Measurements from ENCODE around the gene NMNAT1.
"Not testable (repeated sequence)": the region's sequence is repeated elsewhere in the genome, so short reads cannot be mapped to it uniquely, and the experiment has no call there.

Gene NMNAT1

GRCh38 chr1:9996624-9997582 is 53.6 kb downstream of the NMNAT1 start, which contains the start of gene RBP7:
Gene RBP7, plus strand, starts transcription at chr1:9997228. Its CDS starts 31 bp downstream, at chr1:9997259.
- no peak for FAIRE-seq
- TF ChIP-seq, protein P1, sequence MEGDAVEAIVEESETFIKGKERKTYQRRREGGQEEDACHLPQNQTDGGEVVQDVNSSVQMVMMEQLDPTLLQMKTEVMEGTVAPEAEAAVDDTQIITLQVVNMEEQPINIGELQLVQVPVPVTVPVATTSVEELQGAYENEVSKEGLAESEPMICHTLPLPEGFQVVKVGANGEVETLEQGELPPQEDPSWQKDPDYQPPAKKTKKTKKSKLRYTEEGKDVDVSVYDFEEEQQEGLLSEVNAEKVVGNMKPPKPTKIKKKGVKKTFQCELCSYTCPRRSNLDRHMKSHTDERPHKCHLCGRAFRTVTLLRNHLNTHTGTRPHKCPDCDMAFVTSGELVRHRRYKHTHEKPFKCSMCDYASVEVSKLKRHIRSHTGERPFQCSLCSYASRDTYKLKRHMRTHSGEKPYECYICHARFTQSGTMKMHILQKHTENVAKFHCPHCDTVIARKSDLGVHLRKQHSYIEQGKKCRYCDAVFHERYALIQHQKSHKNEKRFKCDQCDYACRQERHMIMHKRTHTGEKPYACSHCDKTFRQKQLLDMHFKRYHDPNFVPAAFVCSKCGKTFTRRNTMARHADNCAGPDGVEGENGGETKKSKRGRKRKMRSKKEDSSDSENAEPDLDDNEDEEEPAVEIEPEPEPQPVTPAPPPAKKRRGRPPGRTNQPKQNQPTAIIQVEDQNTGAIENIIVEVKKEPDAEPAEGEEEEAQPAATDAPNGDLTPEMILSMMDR (IDR thresholded peaks at IDR 0.05; ENCODE audit: insufficient read depth, missing control alignments), result no peak
- no peak for DNase-seq (ENCODE audit: insufficient read length, low spot score)

DNA sequence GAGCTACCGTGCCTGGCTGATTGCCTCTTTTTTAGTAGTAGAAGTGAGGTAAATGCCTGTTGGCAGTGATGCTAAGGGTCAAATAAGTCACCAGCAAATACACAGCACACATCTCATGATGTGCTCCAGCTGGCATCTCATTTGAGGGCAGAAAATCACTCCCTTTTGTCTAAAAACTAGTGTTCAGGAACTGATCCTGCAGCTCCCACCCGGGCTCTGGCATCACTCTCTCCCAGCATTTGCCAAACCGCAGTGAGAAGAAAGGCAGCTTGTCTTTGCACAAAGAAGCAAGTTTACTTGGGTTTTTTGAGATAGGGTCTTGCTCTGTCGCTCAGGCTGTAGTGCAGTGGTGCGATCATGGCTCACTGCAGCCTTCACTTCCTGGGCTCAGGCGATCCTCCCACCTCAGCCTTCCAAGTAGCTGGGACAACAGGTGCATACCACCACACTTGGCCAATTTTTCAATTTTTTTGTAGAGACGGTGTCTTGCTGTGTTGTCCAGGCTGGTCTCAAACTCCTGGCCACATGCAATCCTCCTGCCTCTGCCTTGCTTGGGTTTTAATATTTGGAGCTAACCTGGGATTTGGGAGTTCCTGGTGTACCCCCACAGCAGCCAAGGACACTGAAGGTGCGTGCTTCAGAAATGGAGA is 57.9 kb downstream of the NMNAT1 start:
- TF ChIP-seq, protein P1 (IDR thresholded peaks at IDR 0.05; ENCODE audit: insufficient read depth, missing control alignments), result no peak
- DNase-seq (ENCODE audit: insufficient read length, low spot score), result no peak
- FAIRE-seq, result no peak

DNA sequence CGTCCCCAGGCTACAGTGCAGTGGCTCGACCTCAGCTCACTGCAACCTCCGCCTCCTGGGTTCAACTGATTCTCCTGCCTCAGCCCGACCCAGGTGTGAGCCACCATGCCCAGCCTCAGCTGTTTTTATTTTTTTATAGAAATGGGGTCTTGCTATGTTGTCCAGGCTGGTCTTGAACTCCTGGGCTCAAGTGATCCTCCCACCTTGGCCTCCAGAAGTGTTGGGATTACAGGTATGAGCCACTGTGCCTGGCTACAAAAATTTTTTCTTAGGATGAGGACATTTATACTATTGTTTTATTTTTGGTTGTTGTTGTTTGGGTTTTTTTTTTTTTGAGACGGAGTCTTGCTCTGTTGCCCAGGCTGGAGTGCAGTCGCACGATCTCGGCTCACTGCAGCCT is 62.0 kb downstream of the NMNAT1 start:
- FAIRE-seq; DNase-seq (ENCODE audit: insufficient read length, low spot score): not testable (repeated sequence)

DNA sequence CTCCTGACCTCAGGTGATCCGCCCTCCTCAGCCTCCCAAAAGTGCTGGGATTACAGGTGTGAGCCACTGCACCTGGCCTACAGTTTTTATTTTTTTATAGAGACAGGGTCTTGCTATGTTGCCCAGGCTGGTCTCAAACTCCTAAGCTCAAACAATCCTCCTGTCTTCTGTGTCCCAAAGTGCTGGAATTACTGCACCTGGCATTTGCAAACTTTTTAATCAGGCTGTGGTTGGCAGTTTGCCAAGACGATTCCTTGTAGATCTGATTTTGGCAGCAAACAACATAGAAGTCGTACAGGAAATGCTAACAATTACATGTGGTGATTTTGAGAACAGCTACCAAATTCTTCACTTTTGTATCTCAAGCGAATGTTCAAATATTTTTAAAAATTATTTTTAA is 63.9 kb downstream of the NMNAT1 start:
- TF ChIP-seq, protein P1 (IDR thresholded peaks at IDR 0.05; ENCODE audit: insufficient read depth, missing control alignments), result no peak
- DNase-seq (ENCODE audit: insufficient read length, low spot score) (no peak), FAIRE-seq (no peak)

DNA sequence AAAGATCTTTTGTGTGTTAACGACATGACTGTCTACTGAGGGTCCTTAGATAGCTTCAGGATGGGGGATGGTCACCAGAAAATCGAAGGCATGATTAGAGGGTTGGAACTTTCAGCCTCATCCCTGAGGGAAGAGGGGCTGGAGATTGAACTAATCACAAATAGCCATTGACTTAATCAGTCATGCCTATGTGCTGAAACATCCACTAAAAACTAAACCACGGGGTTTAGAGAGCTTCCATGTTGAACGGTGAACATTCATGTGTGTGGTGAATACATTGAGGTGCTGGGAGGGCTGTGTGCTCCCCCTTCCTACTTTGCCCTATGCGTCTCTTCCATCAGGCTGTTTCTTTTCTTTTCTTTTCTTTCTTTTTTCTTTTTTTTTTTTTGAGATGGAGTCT is 70.7 kb downstream of the NMNAT1 start:
- FAIRE-seq, result no peak
- TF ChIP-seq, protein P1 (IDR thresholded peaks at IDR 0.05; ENCODE audit: insufficient read depth, missing control alignments), result no peak
- no peak for DNase-seq (ENCODE audit: insufficient read length, low spot score)

DNA sequence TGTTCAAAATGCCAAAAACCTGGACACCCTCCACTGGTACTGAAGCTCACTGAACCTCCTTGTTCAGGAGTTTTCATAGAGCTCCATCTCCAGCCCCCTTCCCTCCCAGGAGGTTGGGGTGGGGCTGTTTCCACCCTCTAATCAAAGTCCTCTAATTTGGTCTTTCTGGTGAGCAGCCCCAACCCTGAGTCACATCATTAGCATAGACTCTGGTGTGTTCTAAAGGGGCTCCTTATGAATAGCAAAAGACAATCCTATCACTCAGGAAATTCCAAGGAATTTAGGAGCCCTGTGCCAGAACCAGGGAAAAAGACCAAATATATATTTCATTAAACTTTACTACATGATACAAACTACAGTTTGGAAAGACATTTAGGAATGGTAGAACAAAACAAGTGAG is 76.3 kb downstream of the NMNAT1 start:
- TF ChIP-seq, protein P1 (IDR thresholded peaks at IDR 0.05; ENCODE audit: insufficient read depth, missing control alignments), result no peak
- no peak for FAIRE-seq
- DNase-seq (ENCODE audit: insufficient read length, low spot score), result no peak

GRCh38 chr1:10020086-10020485 is 76.8 kb downstream of the NMNAT1 start:
- FAIRE-seq (no peak), DNase-seq (ENCODE audit: insufficient read length, low spot score) (no peak)
- TF ChIP-seq, protein P1 (IDR thresholded peaks at IDR 0.05; ENCODE audit: insufficient read depth, missing control alignments), result no peak

DNA sequence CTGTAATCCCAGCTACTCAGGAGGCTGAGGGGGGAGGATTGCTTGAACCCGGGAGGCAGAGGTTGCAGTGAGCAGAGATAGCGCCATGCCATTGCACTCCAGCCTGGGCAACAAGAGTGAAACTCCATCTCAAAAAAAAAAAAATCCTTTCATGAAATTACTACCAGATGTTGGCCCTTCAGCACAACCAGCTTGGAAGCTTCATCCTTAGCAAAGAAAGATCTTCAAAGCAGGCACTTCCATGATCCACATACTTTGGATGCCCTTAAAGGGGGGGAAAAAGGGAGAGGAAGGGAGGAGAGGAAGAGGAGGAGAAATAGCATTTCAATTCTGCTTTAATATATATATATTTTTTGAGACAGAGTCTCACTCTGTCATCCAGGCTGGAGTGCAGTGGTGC is 77.4 kb downstream of the NMNAT1 start:
- FAIRE-seq; DNase-seq (ENCODE audit: insufficient read length, low spot score): not testable (repeated sequence)

DNA sequence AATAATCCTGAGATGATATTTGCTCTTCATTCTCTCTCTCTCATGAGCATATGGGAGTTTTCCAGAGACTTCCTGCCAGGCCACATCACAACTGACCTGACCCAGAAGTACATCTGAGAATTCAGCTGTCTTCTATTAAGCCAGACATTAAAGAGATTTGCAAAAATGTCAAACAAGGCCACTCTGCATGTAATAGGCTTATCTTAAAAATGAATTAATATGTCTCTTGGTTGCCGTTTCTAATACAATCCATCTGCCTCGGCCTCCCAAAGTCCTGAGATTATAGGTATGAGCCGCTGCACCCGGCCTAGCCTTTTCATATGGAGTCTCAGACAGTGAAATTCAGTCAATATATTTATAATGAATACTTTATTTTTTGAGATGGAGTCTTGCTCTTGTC is 78.7 kb downstream of the NMNAT1 start:
- not testable (repeated sequence) for DNase-seq (ENCODE audit: insufficient read length, low spot score); FAIRE-seq
